Measurements from ENCODE around the gene PRR33. TPM values are rescaled to one million over a fixed set of nuclear protein-coding genes. Genes with fewer than 3 reads are reported as not detected.

Gene PRR33
- total and polyA plus RNA-seq, 10 of the 15 experiments (the other 5 are each of a cell fraction or from before 2014, with no cell fraction given), result 0.02 to 1.0 (median 0.38) TPM; not detected in 6

GRCh38 chr11:1879342-1879940 lies 12.3 kb downstream of the PRR33 start (continued):
- no peak for TF ChIP-seq ZBTB4 (CRISPR knock-in tag; IDR thresholded peaks at IDR 0.05)
- no peak for TF ChIP-seq SMARCA5 (IDR thresholded peaks at IDR 0.05)
- no peak for TF ChIP-seq PAX5 (IDR thresholded peaks at IDR 0.05; ENCODE audit: borderline replicate concordance, low read depth, low read length)
- TF ChIP-seq EP300 (IDR thresholded peaks at IDR 0.05; ENCODE audit: borderline replicate concordance in 1 of 2, control insufficient read depth in 1 of 2, low read depth in 2 of 2, low read length in 2 of 2), result no peak
- TF ChIP-seq STAT1 (conservative IDR thresholded peaks at IDR 0.05), result no peak
- no peak for TF ChIP-seq MYC (IDR thresholded peaks at IDR 0.05; ENCODE audit: insufficient read depth, insufficient read length, insufficient replicate concordance, low read length, severe bottlenecking)

- H3K9ac ChIP-seq (ENCODE audit: control insufficient read depth, insufficient read depth, low read length), result no peak overlapping the region
- H3K4me3 ChIP-seq, result no peak overlapping the region
- H3K27ac ChIP-seq (ENCODE audit: control insufficient read depth, insufficient read depth), result no peak overlapping the region
- ChIA-PET SMC1A (ENCODE audit: uncharacterized antibody, unreplicated experiment) (no interaction called here), CTCF (interaction anchor here (0.5 to 1.0 kb wide), 2 partner anchors 26 to 39 kb away, joined by 3 to 4 read pairs; partner anchors contain the start of gene LSP1), POLR2A (no interaction called here), RAD21 (ENCODE audit: unreplicated experiment) (no interaction called here)
- intact Hi-C loops (cut with micrococcal nuclease; ENCODE audit: unreplicated experiment) (no loop called here), in situ Hi-C loops (cut with MboI) (no loop called here)
- no peak overlapping the region for H3K4me2 ChIP-seq (ENCODE audit: control insufficient read depth, insufficient read depth)
- no TSS peak for BruUV-seq (replicated peaks)
- FAIRE-seq (no peak), ATAC-seq (no peak), DNase-seq (ENCODE audit: low read depth, low spot score) (no peak)
- no peaks in the 10 kb centered on the region; the same call in 1 of the 2 replicates for H3K4me1 ChIP-seq (ENCODE audit: control insufficient read depth, insufficient read depth, low read length)
- H2AFZ ChIP-seq (ENCODE audit: control insufficient read depth, low read depth, low read length), result no peak overlapping the region
- H3K36me3 ChIP-seq (ENCODE audit: control insufficient read depth in 2 of 2, insufficient read depth in 2 of 2, low read length in 1 of 2), result peaks cover 4 to 23% of the 10 kb centered on the region in 2 experiments; a peak in 3 of 4 replicates
- no peaks in the 10 kb centered on the region for H3K9me3 ChIP-seq (replicated peaks; ENCODE audit: control insufficient read depth, insufficient read depth, low read length)
- H4K20me1 ChIP-seq (ENCODE audit: control insufficient read depth, insufficient read depth), result 0 out of 2 replicates have a peak, but pooled peaks cover 3% of the 10 kb centered on the region
- H3K27me3 ChIP-seq (replicated peaks in 1 of 2; ENCODE audit: control insufficient read depth in 2 of 2, insufficient read depth in 2 of 2, low read length in 1 of 2), result no peaks in the 10 kb centered on the region
- no peaks in the 10 kb centered on the region; the same call in none of the 2 replicates for H3K79me2 ChIP-seq (ENCODE audit: control insufficient read depth, insufficient read depth, low read length)
- 90% methylated on average over 24 of the region's 30 CpGs for WGBS (ENCODE audit: insufficient coverage, insufficient replicate concordance, low lambda C conversion rate, missing lambda C conversion rate)
- TF ChIP-seq SMAD5 (IDR thresholded peaks at IDR 0.05; ENCODE audit: low read depth) (no peak), RB1 (IDR thresholded peaks at IDR 0.05; ENCODE audit: borderline replicate concordance) (no peak), PRDM15 (CRISPR knock-in tag; IDR thresholded peaks at IDR 0.05) (no peak), HSF1 (IDR thresholded peaks at IDR 0.05; ENCODE audit: low read depth, low read length) (no peak)
These were observed 13.3 kb downstream of the PRR33 start for GRCh38 chr11:1878137-1879031.
